ENCODE measurements around the gene SLC50A1. TPM values are rescaled to one million over a fixed set of nuclear protein-coding genes. Genes with fewer than 3 reads are reported as not detected.

SLC50A1 gene
- polyA plus RNA-seq, 2 of the 4 experiments (the other 2 are of a cell fraction) = 28.2 to 39.4 TPM

DNA sequence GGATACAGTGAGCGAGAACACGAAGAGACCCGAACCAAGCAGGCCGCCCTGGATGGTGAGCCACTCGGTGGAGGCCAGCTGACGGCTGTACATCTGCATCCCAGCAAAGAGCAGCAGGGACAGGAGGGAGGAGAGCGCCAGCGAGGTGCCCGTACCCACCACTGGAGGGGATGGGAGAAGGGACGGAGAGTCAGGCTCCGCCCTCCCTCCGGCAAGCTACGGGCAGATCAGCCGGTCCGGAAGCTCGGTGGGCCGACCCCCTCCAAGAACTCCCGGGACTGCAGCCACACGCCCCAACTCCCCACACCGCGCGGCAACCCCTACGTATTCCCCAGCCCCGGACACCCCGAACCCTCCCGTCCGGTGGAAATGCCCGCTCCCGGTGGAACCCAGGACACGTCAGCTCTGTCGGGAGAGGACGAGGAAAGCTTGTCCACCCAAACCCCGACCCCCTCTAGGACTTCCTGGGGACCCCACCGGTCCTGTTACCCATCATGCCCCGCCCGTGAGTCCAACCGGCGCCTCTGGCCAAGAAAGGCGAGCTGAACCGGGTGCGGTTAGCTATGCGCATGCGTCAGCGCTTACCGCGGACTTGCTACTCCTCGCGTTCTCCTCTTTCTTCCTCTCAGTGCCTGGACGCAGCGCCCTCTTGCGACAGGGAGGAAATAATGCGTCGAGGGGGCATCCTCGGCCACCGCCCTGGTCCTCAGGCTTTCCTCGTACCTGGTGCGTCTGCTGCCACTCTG, 37.3 kb downstream of the SLC50A1 start, which contains the start of gene KRTCAP2:
KRTCAP2 (minus strand) TSS at position 573 of the 746 bp plus-strand sequence; CDS start at position 493, 80 bp downstream.
- DNase-seq (ENCODE audit: low read depth in 1 of 2, low spot score in 1 of 2) (peak; percentile 97), FAIRE-seq (peak; percentile 74), ATAC-seq (peak; percentile 55 to 85)
- H3K4me3 ChIP-seq = peak within 1 kb of the TSS; percentile 80
- ChIA-PET CTCF (interaction anchor here (0.6 to 15.2 kb wide), 41 partner anchors 9 to 874 kb away, joined by 3 to 384 read pairs (median 5); partner anchors contain the start of genes ADAM15, EFNA1, EFNA4 and MTX1), POLR2A (interaction anchor here (0.8 to 4.4 kb wide), 9 partner anchors 21 to 110 kb away, joined by 3 to 54 read pairs (median 4); partner anchors contain the start of genes EFNA4, SLC50A1 and THBS3)
- peak within 1 kb of the TSS; percentile 93 to 99 for H3K27ac ChIP-seq
- WGBS (ENCODE audit: missing lambda C conversion rate) = under 1% methylated on average over 46 of the region's 57 CpGs
- H3K4me2 ChIP-seq = peak within 1 kb of the TSS; percentile 95
- H3K4me1 ChIP-seq = peaks cover 21% of the 10 kb centered on the region
- H3K9me3 ChIP-seq = no peaks in the 10 kb centered on the region
- TF ChIP-seq HMGXB4 (CRISPR knock-in tag; IDR thresholded peaks at IDR 0.05; ENCODE audit: borderline replicate concordance) (no peak), RFX5 (IDR thresholded peaks at IDR 0.05) (no peak), RCOR1 (IDR thresholded peaks at IDR 0.05; ENCODE audit: low read depth, low read length) (no peak), SREBF2 (IDR thresholded peaks at IDR 0.05) (no peak), HEYL (CRISPR knock-in tag; IDR thresholded peaks at IDR 0.05) (no peak), EHMT2 (IDR thresholded peaks at IDR 0.05; ENCODE audit: low read depth) (no peak), GATA3 (IDR thresholded peaks at IDR 0.05; ENCODE audit: borderline replicate concordance) (no peak), NPAS2 (CRISPR knock-in tag; IDR thresholded peaks at IDR 0.05; ENCODE audit: borderline replicate concordance) (no peak), E2F6 (IDR thresholded peaks at IDR 0.05; ENCODE audit: borderline replicate concordance, low read depth) (no peak), USF2 (IDR thresholded peaks at IDR 0.05) (no peak), CBX8 (IDR thresholded peaks at IDR 0.05) (no peak), KDM5A (IDR thresholded peaks at IDR 0.05) (peak; percentile 39; the same call in 1 of the 2 replicates), ZC3H11A (IDR thresholded peaks at IDR 0.05) (no peak), RARB (CRISPR knock-in tag; IDR thresholded peaks at IDR 0.05) (no peak), BHLHE40 (IDR thresholded peaks at IDR 0.05; ENCODE audit: low read depth, low read length) (no peak), MAFK (IDR thresholded peaks at IDR 0.05; ENCODE audit: partially characterized antibody) (no peak), TP53 (CRISPR knock-in tag; IDR thresholded peaks at IDR 0.05) (no peak), KDM1A (IDR thresholded peaks at IDR 0.05; ENCODE audit: low read depth) (no peak), HDAC2 (IDR thresholded peaks at IDR 0.05) (no peak), NFE2L2 (conservative IDR thresholded peaks at IDR 0.05; ENCODE audit: low read length) (no peak), CBX2 (IDR thresholded peaks at IDR 0.05; ENCODE audit: borderline replicate concordance, low read depth) (no peak), ATOH8 (CRISPR knock-in tag; IDR thresholded peaks at IDR 0.05; ENCODE audit: low read depth) (no peak), ZSCAN20 (CRISPR knock-in tag; IDR thresholded peaks at IDR 0.05) (no peak), FOSL2 (IDR thresholded peaks at IDR 0.05) (no peak), FOSL2 (CRISPR knock-in tag; IDR thresholded peaks at IDR 0.05) (no peak), HOXA7 (CRISPR knock-in tag; IDR thresholded peaks at IDR 0.05) (no peak), MYC (IDR thresholded peaks at IDR 0.05; ENCODE audit: borderline replicate concordance, low read length) (0 out of 2 replicates have a peak, but pooled peaks have one; percentile 50), HOXB13 (CRISPR knock-in tag; IDR thresholded peaks at IDR 0.05; ENCODE audit: low read depth) (no peak), CEBPB (IDR thresholded peaks at IDR 0.05) (no peak), RNF2 (IDR thresholded peaks at IDR 0.05; ENCODE audit: borderline replicate concordance, low read depth) (no peak), EHF (CRISPR knock-in tag; IDR thresholded peaks at IDR 0.05) (no peak), POLR2AphosphoS2 (conservative IDR thresholded peaks at IDR 0.05; ENCODE audit: low read length) (no peak), ESRRA (IDR thresholded peaks at IDR 0.05; ENCODE audit: borderline replicate concordance, low read length) (no peak), POLR2A (IDR thresholded peaks at IDR 0.05; ENCODE audit: low read length) (peak; percentile 71)
- TF ChIP-seq, protein P1, sequence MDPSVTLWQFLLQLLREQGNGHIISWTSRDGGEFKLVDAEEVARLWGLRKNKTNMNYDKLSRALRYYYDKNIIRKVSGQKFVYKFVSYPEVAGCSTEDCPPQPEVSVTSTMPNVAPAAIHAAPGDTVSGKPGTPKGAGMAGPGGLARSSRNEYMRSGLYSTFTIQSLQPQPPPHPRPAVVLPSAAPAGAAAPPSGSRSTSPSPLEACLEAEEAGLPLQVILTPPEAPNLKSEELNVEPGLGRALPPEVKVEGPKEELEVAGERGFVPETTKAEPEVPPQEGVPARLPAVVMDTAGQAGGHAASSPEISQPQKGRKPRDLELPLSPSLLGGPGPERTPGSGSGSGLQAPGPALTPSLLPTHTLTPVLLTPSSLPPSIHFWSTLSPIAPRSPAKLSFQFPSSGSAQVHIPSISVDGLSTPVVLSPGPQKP (IDR thresholded peaks at IDR 0.05; ENCODE audit: low read depth, low read length) = no peak
- TF ChIP-seq, protein P2, sequence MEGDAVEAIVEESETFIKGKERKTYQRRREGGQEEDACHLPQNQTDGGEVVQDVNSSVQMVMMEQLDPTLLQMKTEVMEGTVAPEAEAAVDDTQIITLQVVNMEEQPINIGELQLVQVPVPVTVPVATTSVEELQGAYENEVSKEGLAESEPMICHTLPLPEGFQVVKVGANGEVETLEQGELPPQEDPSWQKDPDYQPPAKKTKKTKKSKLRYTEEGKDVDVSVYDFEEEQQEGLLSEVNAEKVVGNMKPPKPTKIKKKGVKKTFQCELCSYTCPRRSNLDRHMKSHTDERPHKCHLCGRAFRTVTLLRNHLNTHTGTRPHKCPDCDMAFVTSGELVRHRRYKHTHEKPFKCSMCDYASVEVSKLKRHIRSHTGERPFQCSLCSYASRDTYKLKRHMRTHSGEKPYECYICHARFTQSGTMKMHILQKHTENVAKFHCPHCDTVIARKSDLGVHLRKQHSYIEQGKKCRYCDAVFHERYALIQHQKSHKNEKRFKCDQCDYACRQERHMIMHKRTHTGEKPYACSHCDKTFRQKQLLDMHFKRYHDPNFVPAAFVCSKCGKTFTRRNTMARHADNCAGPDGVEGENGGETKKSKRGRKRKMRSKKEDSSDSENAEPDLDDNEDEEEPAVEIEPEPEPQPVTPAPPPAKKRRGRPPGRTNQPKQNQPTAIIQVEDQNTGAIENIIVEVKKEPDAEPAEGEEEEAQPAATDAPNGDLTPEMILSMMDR (IDR thresholded peaks at IDR 0.05) = peak; percentile 90

Data from A549 (cell line).